GM23248 (cell line): Measurements from ENCODE around the gene BDH2. TPM values are rescaled to one million over a fixed set of nuclear protein-coding genes. Genes with fewer than 3 reads are reported as not detected.

Source experiments
- DNase-seq: peaks from one replicate; pipeline ENCODE4 v3.0.0-alpha.2; 2015
- H2AFZ ChIP-seq: fragments of 200-600 bp; sonication (generic); 2 replicates; pipeline ENCODE4 v1.6.1; 2016; ENCODE audit warnings: antibody characterized with exemption
- H3F3A ChIP-seq: fragments of 200-600 bp; sonication (generic); 2 replicates; pipeline ENCODE4 v1.6.1; 2016; ENCODE audit warnings: mild to moderate bottlenecking, antibody characterized with exemption, mixed run types; ENCODE audit not compliant: insufficient read depth
- H3K27ac ChIP-seq: fragments of 200-600 bp; sonication (generic); 2 replicates; pipeline ENCODE4 v1.5.1; 2016; ENCODE audit warnings: mild to moderate bottlenecking
- H3K27me3 ChIP-seq: fragments of 200-600 bp; sonication (generic); replicated peaks from 2 replicates; pipeline ENCODE4 v1.6.1; 2016; ENCODE audit warnings: mild to moderate bottlenecking; ENCODE audit not compliant: insufficient read depth
- H3K36me3 ChIP-seq: fragments of 200-600 bp; sonication (generic); 2 replicates; pipeline ENCODE4 v1.6.1; 2016; ENCODE audit warnings: low read depth, mild to moderate bottlenecking
- H3K4me1 ChIP-seq: fragments of 200-600 bp; sonication (generic); 2 replicates; pipeline ENCODE4 v1.6.1; 2016; ENCODE audit warnings: mild to moderate bottlenecking; ENCODE audit not compliant: insufficient read depth
- H3K4me2 ChIP-seq: fragments of 200-600 bp; sonication (generic); one replicate; pipeline ENCODE4 v1.6.1; 2016; ENCODE audit warnings: mild to moderate bottlenecking; ENCODE audit not compliant: unreplicated experiment
- H3K4me3 ChIP-seq: fragments of 200-600 bp; sonication (generic); 2 replicates; pipeline ENCODE4 v1.5.1; 2016; ENCODE audit warnings: mild to moderate bottlenecking
- H3K79me2 ChIP-seq: fragments of 200-600 bp; sonication (generic); 2 replicates; pipeline ENCODE4 v1.6.1; 2016; ENCODE audit warnings: mild to moderate bottlenecking; ENCODE audit not compliant: insufficient read depth
- H3K9ac ChIP-seq: fragments of 200-600 bp; sonication (generic); 2 replicates; pipeline ENCODE4 v1.6.1; 2016; ENCODE audit warnings: mild to moderate bottlenecking
- H3K9me2 ChIP-seq: fragments of 200-600 bp; sonication (generic); 2 replicates; pipeline ENCODE4 v1.6.1; 2016; ENCODE audit warnings: mixed run types, mild to moderate bottlenecking, moderate library complexity; ENCODE audit not compliant: insufficient read depth
- H3K9me3 ChIP-seq: fragments of 200-600 bp; sonication (generic); one replicate; pipeline ENCODE4 v1.6.1; 2017; ENCODE audit warnings: low read depth
- H4K20me1 ChIP-seq: fragments of 200-600 bp; sonication (generic); 2 replicates; pipeline ENCODE4 v1.6.0; 2016; ENCODE audit not compliant: insufficient read depth
- EZH2 ChIP-seq: fragments of 200-600 bp; sonication (generic); IDR thresholded peaks from 2 replicates; pipeline ENCODE4 v1.6.1; 2018; ENCODE audit warnings: antibody characterized with exemption, mild to moderate bottlenecking; ENCODE audit not compliant: insufficient read depth, poor library complexity, severe bottlenecking
- EZH2phosphoT487 ChIP-seq: fragments of 200-600 bp; sonication (generic); IDR thresholded peaks from 2 replicates; pipeline ENCODE4 v1.6.1; 2018; ENCODE audit warnings: antibody characterized with exemption, moderate library complexity, mild to moderate bottlenecking, low read depth; ENCODE audit not compliant: insufficient read depth
- WGBS, 2 experiments: methylation state at CpG; one replicate each; pipeline ENCODE4 v1.1.6; 2015 to 2017; ENCODE audit warnings: low lambda C conversion rate in 2 of 2, low coverage in 1 of 2; ENCODE audit errors: missing lambda C conversion rate in 2 of 2; 5-methylcytosine and 5-hydroxymethylcytosine counted together
- in situ Hi-C: fragments of 300-500 bp; cut with MboI; formaldehyde crosslinking; loops from 2 replicates; pipeline ENCODE4 v1.15.0; 2020
- polyA plus RNA-seq: library from polyadenylated mRNA; unstranded; fragments of >200 nt; fragmentation: Nextera tagmentation; extraction: Ambion mirVana; gene quantifications from 2 replicates; pipeline ENCODE4 v1.2.1, GENCODE V29; 2016
- total RNA-seq: library from RNA; depleted of rRNA; stranded (reverse); fragments of >200 nt; shearing (Covaris generic); gene quantifications from 2 replicates; pipeline ENCODE4 v1.2.3, GENCODE V29; 2014

Gene BDH2
- total and polyA plus RNA-seq, 2 experiments from 2014 or later = 57.9 to 71.1 TPM

- H3K27ac ChIP-seq = peak overlapping the region; percentile 89
- peaks cover 67% of the 10 kb centered on the region for H3K79me2 ChIP-seq
- peak; percentile 51 for DNase-seq
These were observed 24.2 kb downstream of the BDH2 start for GRCh38 chr4:103075435-103075893.

GRCh38 chr4:103074744-103075434, 24.7 kb downstream of the BDH2 start:
- in situ Hi-C loops = no loop called here
- Histone ChIP-seq H3K9me3 (no peaks in the 10 kb centered on the region), H4K20me1 (no peaks in the 10 kb centered on the region), H3K4me3 (peak overlapping the region; percentile 82), H3K27ac (peak overlapping the region; percentile 89), H3K4me2 (peak overlapping the region; percentile 78), H3F3A (peaks cover 23% of the 10 kb centered on the region), H2AFZ (no peak overlapping the region; the same call in 1 of the 2 replicates), H3K79me2 (peaks cover 73% of the 10 kb centered on the region), H3K4me1 (peaks cover 29% of the 10 kb centered on the region), H3K9me2 (no peaks in the 10 kb centered on the region), H3K9ac (peak overlapping the region; percentile 92), H3K36me3 (no peaks in the 10 kb centered on the region), H3K27me3 (no peaks in the 10 kb centered on the region)
- DNase-seq = peak; percentile 48
- TF ChIP-seq EZH2phosphoT487 (no peak), EZH2 (no peak)
- 67 to 70% methylated on average over 9 of the region's 9 CpGs for WGBS, 2 experiments

More at GRCh38 chr4:103075435-103075893, 24.2 kb downstream of the BDH2 start:
- Histone ChIP-seq H3K4me1 (peaks cover 29% of the 10 kb centered on the region), H3K4me2 (peak overlapping the region; percentile 78), H4K20me1 (no peaks in the 10 kb centered on the region), H3K4me3 (peak overlapping the region; percentile 82), H3F3A (peaks cover 23% of the 10 kb centered on the region), H3K36me3 (no peaks in the 10 kb centered on the region), H3K9me3 (no peaks in the 10 kb centered on the region), H3K9me2 (no peaks in the 10 kb centered on the region), H2AFZ (peak overlapping the region; percentile 94), H3K27me3 (no peaks in the 10 kb centered on the region), H3K9ac (peak overlapping the region; percentile 92)
- in situ Hi-C loops = no loop called here
- TF ChIP-seq EZH2 (no peak), EZH2phosphoT487 (no peak)
- 8 to 16% methylated on average over 4 of the region's 4 CpGs for WGBS, 2 experiments

GRCh38 chr4:103073792-103074438, 25.7 kb downstream of the BDH2 start:
- Histone ChIP-seq H3K4me1 (peaks cover 29% of the 10 kb centered on the region), H3K27ac (0 out of 2 replicates have a peak overlapping the region, but pooled peaks have one; percentile 89), H4K20me1 (no peaks in the 10 kb centered on the region), H3K4me2 (peak overlapping the region; percentile 78), H3F3A (peaks cover 29% of the 10 kb centered on the region), H3K9ac (no peak overlapping the region), H3K4me3 (no peak overlapping the region), H3K9me2 (no peaks in the 10 kb centered on the region), H3K79me2 (peaks cover 81% of the 10 kb centered on the region), H2AFZ (no peak overlapping the region), H3K9me3 (no peaks in the 10 kb centered on the region), H3K36me3 (no peaks in the 10 kb centered on the region), H3K27me3 (no peaks in the 10 kb centered on the region)
- DNase-seq = peak; percentile 50
- 67 to 75% methylated on average over 2 of the region's 2 CpGs for WGBS, 2 experiments
- TF ChIP-seq EZH2phosphoT487 = no peak
- in situ Hi-C loops = no loop called here

- H3F3A ChIP-seq = peaks cover 19% of the 10 kb centered on the region
These were observed 31.6 kb downstream of the BDH2 start for GRCh38 chr4:103067841-103068547.

More at GRCh38 chr4:103067841-103068547, 31.6 kb downstream of the BDH2 start:
- Histone ChIP-seq H3K79me2 (peaks cover 51% of the 10 kb centered on the region), H3K27ac (peak overlapping the region; percentile 65), H3K4me3 (no peak overlapping the region), H3K36me3 (peaks cover 7% of the 10 kb centered on the region; the same call in 1 of the 2 replicates), H3K9ac (no peak overlapping the region), H2AFZ (no peak overlapping the region), H3K9me2 (no peaks in the 10 kb centered on the region), H3K27me3 (no peaks in the 10 kb centered on the region), H3K4me2 (peak overlapping the region; percentile 22), H4K20me1 (no peaks in the 10 kb centered on the region), H3K4me1 (peaks cover 13% of the 10 kb centered on the region), H3K9me3 (no peaks in the 10 kb centered on the region)
- peak; percentile 72 for DNase-seq
- TF ChIP-seq EZH2 (no peak), EZH2phosphoT487 (no peak)
- in situ Hi-C loops = no loop called here
- 21 to 22% methylated on average over 2 of the region's 2 CpGs for WGBS, 2 experiments
